Osteoblast (primary cell): ENCODE data around the gene RNF130. TPM values are rescaled to one million over a fixed set of nuclear protein-coding genes. Genes with fewer than 3 reads are reported as not detected.

Experiments
- DNase-seq: peaks from one replicate; pipeline ENCODE4 v3.0.0; 2011; ENCODE audit warnings: low spot score, mixed read lengths; ENCODE audit not compliant: insufficient read length; ENCODE audit errors: missing footprints
- H2AFZ ChIP-seq: 2 replicates; pipeline ENCODE4 v1.6.0; 2011; ENCODE audit warnings: mild to moderate bottlenecking, low read length
- H3K27ac ChIP-seq: 2 replicates; pipeline ENCODE4 v1.5.1; 2011; ENCODE audit warnings: mild to moderate bottlenecking, low read depth, low read length, moderate library complexity
- H3K27me3 ChIP-seq: 2 replicates; pipeline ENCODE4 v1.6.0; 2012; ENCODE audit warnings: mild to moderate bottlenecking, control low read depth, inconsistent platforms, low read length, moderate library complexity; ENCODE audit not compliant: insufficient read depth
- H3K36me3 ChIP-seq: 2 replicates; pipeline ENCODE4 v1.5.1; 2011; ENCODE audit warnings: mild to moderate bottlenecking, low read length, control low read depth, moderate library complexity; ENCODE audit not compliant: insufficient read depth
- H3K4me1 ChIP-seq: 2 replicates; pipeline ENCODE4 v1.5.1; 2011; ENCODE audit warnings: mild to moderate bottlenecking, low read length, control low read depth, moderate library complexity; ENCODE audit not compliant: insufficient read depth
- H3K4me2 ChIP-seq: 2 replicates; pipeline ENCODE4 v1.6.0; 2011; ENCODE audit warnings: mild to moderate bottlenecking, low read length; ENCODE audit not compliant: insufficient read depth
- H3K4me3 ChIP-seq: fragments of 200-600 bp; sonication (generic); 3 replicates; pipeline ENCODE4 v1.5.1; 2012; ENCODE audit warnings: mild to moderate bottlenecking, low read length, inconsistent platforms; ENCODE audit not compliant: insufficient read depth
- H3K79me2 ChIP-seq: 2 replicates; pipeline ENCODE4 v1.6.0; 2012; ENCODE audit warnings: mild to moderate bottlenecking, low read length, control low read depth, inconsistent platforms; ENCODE audit not compliant: insufficient read depth
- H3K9me3 ChIP-seq: 2 replicates; pipeline ENCODE4 v1.5.1; 2011; ENCODE audit warnings: low read depth, low read length, control low read depth
- H4K20me1 ChIP-seq: 2 replicates; pipeline ENCODE4 v1.6.0; 2012; ENCODE audit warnings: mild to moderate bottlenecking, low read length, control low read depth; ENCODE audit not compliant: insufficient read depth
- total RNA-seq: library from RNA; depleted of rRNA; stranded (reverse); fragments of >200 nt; gene quantifications from 2 replicates; pipeline ENCODE4 v1.2.3, GENCODE V29; 2012
- TF ChIP-seq, protein P1 (sequence below): IDR thresholded peaks from 2 replicates; pipeline ENCODE4 v1.5.1; 2011; ENCODE audit warnings: mild to moderate bottlenecking, low read depth, low read length, moderate library complexity; ENCODE audit errors: extremely low read depth

The RNF130 gene
- total RNA-seq, 1 donor = 28.6 TPM

GRCh38 chr5:180040287-180041214 is 31.0 kb downstream of the RNF130 start:
- Histone ChIP-seq H3K4me2 (no peak overlapping the region), H4K20me1 (no peaks in the 10 kb centered on the region)

DNA sequence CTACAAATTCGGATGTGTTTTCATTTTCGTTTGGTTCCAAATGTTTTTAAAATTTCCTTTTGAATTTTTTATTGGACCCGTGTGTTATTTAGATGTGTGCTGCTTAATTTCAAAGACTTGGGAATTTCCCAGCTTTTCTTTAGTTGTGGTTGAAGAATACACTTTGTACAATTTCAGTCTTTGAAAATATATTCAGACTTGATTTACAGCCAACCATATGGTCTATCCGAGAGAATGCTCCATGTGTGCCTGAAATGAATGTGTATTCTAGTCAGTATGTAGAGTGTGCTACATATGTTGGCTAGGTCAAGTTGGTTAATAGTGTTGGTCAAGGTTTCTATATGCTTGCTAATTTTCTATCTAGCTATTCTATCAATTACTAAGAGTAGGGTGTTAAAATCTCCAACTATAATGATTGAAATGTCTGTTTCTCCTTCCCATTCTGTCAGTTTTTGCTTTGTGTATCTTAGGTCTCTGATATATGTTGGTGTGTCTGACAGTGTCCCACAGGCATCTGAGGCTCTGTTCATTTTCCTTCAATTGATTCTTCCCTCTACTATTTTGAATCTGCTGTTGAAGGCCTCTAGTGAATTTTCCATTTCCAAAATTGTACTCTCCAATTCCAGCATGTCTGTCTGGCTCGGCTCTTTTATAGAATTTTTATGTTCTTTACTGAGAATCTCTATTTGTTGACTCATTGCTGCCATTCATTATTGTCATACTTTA is 36.2 kb downstream of the RNF130 start:
- H3K27me3 ChIP-seq = no peaks in the 10 kb centered on the region
- H3K4me3 ChIP-seq = no peak overlapping the region
- H3K9me3 ChIP-seq = peaks cover 3% of the 10 kb centered on the region
- no peaks in the 10 kb centered on the region for H3K4me1 ChIP-seq
- no peaks in the 10 kb centered on the region for H4K20me1 ChIP-seq
- H2AFZ ChIP-seq = no peak overlapping the region
- H3K27ac ChIP-seq = no peak overlapping the region
- DNase-seq = no peak
- TF ChIP-seq, protein P1, sequence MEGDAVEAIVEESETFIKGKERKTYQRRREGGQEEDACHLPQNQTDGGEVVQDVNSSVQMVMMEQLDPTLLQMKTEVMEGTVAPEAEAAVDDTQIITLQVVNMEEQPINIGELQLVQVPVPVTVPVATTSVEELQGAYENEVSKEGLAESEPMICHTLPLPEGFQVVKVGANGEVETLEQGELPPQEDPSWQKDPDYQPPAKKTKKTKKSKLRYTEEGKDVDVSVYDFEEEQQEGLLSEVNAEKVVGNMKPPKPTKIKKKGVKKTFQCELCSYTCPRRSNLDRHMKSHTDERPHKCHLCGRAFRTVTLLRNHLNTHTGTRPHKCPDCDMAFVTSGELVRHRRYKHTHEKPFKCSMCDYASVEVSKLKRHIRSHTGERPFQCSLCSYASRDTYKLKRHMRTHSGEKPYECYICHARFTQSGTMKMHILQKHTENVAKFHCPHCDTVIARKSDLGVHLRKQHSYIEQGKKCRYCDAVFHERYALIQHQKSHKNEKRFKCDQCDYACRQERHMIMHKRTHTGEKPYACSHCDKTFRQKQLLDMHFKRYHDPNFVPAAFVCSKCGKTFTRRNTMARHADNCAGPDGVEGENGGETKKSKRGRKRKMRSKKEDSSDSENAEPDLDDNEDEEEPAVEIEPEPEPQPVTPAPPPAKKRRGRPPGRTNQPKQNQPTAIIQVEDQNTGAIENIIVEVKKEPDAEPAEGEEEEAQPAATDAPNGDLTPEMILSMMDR = no peak
- no peaks in the 10 kb centered on the region for H3K36me3 ChIP-seq
- no peaks in the 10 kb centered on the region for H3K79me2 ChIP-seq
- H3K4me2 ChIP-seq = no peak overlapping the region

More at GRCh38 chr5:180040287-180041214, 31.0 kb downstream of the RNF130 start:
- no peak for DNase-seq
- H3K27me3 ChIP-seq = no peaks in the 10 kb centered on the region
- no peaks in the 10 kb centered on the region for H3K4me1 ChIP-seq
- H3K9me3 ChIP-seq = no peaks in the 10 kb centered on the region
- H3K4me3 ChIP-seq = no peak overlapping the region
- H3K36me3 ChIP-seq = no peaks in the 10 kb centered on the region
- no peaks in the 10 kb centered on the region for H3K79me2 ChIP-seq
- TF ChIP-seq, protein P1 = no peak
- H2AFZ ChIP-seq = no peak overlapping the region
- H3K27ac ChIP-seq = no peak overlapping the region

DNA sequence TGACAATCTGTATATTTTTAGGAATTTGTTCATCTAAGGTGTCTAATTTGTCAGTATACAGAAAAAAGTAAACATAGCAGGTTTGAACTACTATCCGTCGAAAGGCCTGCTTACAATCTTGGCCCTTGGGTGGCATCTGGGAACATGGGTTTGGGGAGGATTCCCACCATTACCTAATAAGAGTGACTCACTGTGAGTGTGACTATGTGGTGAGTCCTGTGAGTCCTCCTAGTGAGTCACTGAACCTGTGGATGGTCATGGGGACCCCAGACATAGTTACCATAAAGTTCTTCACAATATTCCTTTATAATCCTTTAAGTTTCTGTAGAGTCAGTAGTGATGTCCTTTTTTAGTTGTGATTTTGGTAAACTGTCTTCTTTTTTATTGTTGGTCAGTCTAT is 37.0 kb downstream of the RNF130 start:
- Histone ChIP-seq H3K27me3 (no peaks in the 10 kb centered on the region), H3K79me2 (no peaks in the 10 kb centered on the region), H3K4me1 (no peaks in the 10 kb centered on the region), H3K9me3 (peaks cover 3% of the 10 kb centered on the region), H3K4me2 (no peak overlapping the region), H3K27ac (no peak overlapping the region), H4K20me1 (no peaks in the 10 kb centered on the region), H3K4me3 (no peak overlapping the region), H2AFZ (no peak overlapping the region), H3K36me3 (no peaks in the 10 kb centered on the region)
- TF ChIP-seq, protein P1 = no peak
- DNase-seq = no peak
